Mesenteric fat pad (tissue), 1 donor: ENCODE data around the gene MAP6. TPM values are rescaled to one million over a fixed set of nuclear protein-coding genes. Genes with fewer than 3 reads are reported as not detected.

Experiments
- DNase-seq: peaks from one replicate; pipeline ENCODE4 v3.0.0-alpha.2; 2020; ENCODE audit warnings: low spot score
- total RNA-seq: library from RNA; stranded (reverse); fragmentation: NEBNext Ultra II Directional; extraction: Animal tissue kit (Norgen Biotek cat#: 25700); gene quantifications from one replicate; pipeline ENCODE4 v1.2.1, GENCODE V29; 2021
- donor health status: DM: yes; HTN: yes; CAD: no.

Gene MAP6
- total RNA-seq, 1 donor from 2014 or later = 4.8 TPM

DNA sequence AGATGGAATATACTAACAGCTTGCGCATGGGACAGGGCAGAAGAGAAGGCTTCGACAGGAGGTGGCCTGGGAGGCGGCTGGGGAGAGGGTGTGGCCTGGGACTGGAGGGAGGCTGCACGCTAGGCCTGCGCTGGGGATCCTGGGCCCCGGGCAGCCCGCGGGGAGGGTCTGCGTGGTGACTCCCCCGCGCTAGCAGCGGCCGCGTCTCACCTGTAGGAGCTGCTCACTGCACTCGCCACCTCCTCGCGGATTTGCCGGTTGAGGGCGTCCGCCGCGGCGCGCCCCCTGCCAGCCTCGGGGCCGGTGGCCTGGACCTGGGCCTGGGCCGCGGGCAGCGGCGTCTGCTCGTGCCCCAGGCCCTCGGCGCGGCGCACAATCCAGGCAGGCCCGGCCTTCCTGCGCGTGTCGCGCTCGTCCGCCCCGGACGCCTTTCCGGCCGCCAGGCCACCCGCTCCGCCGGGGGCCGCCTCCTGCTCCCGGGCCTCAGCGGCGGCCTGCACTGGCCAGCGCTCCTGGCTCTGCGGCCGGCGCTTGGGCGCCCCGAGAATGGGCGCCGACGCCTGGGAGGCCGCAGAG is 1.5 kb downstream of the MAP6 start:
- DNase-seq = no peak

DNA sequence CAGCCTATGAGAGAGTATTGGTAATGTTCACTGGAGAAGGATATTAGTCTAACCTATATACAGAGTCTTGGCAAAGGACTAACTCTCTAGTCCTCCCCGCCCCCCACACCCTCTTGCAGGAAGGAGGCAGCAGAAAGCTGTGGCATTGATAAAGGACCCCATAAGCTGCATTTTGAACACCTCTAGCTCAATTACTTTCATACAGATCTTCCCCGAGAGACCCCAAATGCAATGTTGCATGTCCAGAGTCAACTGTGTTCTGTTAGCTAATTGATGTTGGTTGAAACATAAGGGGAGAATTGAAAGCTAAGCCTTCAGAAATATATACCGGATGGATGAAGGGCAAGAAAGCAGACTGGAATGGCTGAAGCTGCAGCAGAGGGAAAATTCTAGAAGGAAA is 2.8 kb downstream of the MAP6 start:
- no peak for DNase-seq

DNA sequence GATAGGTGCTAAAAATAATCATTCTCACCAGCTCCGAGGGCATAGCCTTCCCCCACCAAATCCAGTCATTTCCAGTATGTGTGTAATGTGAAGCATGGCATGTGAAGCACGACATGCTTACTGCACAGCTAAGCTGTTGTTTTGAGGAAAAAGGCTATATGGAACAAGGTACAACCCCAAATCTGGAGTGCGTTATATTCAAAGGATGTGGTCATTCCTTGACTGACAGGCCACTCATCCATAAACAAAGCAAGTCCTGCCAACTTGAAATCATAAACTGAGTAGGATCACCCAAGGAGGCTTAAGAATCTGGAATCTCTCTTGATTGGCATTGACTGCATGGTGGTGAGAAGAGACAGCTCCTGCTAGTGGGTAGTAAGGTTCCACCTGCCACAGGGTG is 3.7 kb downstream of the MAP6 start:
- no peak for DNase-seq

DNA sequence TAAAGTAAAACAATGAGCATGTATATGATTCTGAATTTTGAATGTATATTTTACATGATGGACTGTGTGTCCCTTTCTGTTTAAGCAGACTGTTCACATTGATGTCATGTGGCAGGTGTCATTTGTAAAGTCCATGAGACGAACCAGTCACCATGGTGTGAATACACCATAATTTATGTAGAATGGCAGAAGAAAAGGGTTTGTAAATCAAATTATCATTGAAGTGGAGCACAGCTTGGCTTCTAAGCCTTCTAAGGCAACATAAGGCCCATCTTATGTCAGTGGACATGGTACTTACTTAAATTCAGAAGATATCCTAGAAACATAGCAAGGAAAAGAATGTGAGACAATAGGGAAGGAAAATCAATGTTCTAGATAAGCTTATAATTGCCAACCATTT is 4.4 kb downstream of the MAP6 start:
- DNase-seq = no peak

DNA sequence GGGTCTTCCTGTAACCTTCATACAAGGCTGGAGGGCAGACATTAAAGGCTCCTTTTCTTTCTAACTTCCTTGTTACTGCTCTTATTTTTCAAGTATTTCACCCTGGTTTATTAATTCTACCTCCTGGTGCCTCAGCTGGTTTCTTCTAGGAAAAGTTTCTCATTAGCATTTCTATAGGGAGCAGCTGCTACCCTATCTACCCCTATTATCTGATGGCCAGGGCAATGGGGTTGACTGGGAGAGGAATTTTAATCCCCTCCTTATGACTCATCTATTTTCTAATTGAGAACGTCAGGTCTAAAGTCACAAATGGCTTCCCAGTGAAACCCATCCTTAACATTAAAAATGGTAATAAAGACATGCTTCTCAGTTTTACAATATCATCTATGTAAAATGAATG is 5.0 kb downstream of the MAP6 start:
- DNase-seq = no peak

DNA sequence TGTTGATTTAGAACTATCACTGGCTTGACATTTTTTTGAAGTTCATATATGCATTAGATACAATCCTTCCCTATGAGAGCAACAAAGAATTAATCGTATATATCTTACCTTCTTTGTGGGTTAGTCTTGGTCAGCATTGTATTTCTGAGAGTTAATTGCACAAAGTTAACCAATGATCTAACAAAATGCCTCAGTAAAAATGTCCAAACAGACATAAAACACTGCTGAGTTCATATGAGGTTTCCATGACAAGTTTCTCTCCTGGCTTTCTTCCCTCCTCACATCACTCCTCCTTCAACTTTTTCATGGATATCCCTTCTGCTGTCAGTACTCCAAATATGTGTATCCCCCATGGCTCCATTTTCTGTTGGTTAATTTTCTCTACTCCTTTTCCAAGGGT is 9.0 kb downstream of the MAP6 start:
- DNase-seq = no peak

DNA sequence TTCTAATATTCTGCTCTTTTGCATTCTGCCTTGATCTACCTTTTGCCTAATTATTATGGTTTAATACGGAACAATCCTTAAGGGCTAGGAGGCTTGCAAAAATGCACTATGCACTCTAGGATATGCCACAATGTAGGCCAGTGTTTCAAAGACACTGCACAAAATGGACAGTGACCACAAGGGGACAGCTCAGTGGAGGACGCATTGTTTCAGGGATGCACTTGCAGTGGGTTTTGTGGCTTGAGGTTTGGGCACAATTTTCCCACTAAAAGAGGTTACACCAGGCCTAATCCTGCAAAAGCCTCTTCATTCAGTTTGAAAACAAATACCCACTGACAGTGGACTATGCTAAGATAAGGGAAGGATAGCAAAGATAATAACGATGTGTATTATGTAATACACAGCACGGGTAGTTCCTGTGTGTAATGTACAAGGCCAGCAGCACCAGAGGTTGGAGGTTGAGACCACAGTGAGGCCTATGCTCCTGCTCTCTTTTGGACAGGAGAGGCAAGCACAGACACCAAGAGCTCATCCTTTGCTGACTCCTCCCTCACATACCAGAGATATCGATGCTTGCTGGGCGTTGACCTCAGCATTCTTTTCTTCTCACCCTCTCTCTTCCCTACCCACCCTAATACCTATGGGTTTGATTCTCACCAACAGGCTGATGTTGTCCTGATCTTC is 12.7 kb downstream of the MAP6 start:
- DNase-seq = no peak

DNA sequence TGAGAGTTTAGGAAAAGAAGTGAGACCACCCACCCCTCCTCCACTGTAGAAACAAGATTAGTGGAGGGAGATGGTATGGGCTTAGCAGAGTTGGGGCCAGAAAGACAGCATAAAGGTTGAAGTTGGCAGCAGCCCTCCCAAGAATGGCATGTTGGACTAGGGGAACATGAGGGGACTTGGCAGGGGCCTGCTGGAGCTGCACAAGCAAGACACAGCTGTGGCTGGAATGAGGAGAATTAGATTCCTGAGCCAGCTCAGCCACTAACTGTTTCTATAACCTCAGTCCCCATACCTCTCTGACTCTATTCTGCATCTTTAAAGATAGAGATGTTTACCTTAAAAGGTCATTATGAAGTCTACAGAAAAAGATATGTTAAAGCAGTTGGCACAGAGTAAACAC is 13.2 kb downstream of the MAP6 start:
- no peak for DNase-seq

DNA sequence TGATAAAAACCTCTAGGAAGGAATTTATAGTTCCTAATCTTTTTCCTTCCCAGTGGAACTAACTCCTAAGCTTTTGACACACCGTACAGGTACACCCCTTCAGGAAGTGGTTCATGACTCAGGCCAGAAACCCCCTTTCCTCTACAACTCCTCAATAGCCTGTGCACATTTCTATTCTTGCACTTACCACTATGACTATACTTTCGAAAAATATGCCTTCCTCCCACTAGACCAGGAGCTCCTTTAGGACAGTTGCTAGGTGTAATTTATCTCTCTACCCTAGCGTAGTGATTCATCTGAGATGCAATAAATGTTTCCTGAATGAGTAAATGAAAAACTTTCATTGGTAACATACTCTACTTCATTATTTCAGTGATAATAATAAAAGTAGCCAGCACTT is 14.5 kb downstream of the MAP6 start:
- DNase-seq = no peak

DNA sequence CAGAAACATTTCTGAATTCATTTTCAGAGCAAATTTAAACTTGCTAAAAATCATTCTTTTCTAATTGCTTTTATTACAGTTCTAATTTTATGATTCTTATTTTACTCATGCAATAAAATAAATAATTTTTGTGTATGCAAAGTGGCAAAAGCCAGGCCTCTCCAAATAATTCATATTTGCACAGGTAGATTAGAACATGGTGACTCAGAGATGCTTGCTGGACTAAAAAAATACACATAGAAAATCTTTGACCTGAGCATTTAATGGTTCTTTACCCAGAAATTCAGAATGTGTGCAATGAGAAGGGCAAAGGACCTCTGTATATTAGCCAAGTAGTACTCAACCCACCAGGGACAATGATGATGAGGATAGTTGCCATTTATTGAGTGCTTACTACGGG is 15.3 kb downstream of the MAP6 start:
- DNase-seq = no peak

DNA sequence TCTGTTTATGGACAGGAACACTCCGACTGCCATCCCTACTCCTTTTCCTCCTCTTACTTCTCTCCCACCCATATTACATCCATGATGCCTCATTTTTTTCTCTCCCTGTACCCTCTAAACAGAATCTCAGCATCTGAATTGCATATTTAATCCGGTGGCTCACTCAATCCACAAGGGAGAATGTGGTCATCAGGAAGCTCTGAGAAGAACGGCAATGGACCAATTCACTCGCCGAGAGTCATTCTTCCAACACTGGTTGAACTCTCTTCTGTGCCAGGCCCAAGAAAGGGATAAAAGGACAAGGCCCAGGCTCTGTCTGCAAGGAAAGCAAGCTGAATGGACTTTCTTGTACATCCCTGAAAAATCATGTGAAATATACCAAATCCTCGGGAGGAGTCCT is 15.9 kb downstream of the MAP6 start:
- no peak for DNase-seq

DNA sequence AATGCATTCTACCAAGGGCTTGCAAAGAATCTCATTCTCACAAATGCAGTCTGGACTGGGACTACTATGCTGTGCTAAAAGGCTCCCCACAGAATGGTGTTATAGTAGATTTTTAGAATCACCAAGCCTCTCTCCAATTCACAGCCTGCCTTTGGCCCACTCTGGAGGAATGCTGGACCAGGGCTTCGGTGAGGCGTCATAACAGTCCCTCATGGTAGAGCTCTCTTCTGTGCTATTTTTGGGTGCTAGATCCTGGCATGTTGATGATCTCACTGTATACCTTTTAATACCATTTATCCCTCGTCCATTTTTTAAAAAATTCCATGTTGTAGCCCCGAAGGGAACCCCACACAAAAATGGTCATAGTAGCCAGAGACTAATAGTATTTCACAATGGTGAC is 17.6 kb downstream of the MAP6 start:
- no peak for DNase-seq

DNA sequence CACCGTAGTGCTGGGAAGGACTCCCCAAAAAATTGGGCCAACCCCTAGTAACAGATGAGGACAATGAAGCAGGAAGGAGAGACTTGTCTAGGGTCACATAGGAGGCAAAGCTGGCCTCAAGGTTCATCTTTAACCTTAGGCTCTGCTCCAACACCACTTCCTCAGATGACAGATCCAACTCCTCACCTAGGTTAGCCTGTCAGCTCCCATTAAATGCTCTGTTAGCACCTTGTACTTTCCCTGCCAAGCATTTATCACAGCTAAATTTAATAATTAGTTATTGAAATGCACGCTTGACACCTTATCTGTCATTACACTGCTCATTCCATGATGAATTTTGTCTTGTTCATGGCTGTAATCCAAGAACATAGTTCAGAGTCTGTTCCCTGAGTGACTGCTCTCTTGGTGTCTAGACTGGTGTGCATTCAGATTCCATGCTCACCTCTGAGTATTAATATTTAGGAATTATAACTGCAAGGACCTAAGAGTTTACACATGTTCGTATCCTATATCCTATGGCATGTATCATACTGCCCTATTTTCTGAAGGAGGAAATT is 18.6 kb downstream of the MAP6 start:
- no peak for DNase-seq

DNA sequence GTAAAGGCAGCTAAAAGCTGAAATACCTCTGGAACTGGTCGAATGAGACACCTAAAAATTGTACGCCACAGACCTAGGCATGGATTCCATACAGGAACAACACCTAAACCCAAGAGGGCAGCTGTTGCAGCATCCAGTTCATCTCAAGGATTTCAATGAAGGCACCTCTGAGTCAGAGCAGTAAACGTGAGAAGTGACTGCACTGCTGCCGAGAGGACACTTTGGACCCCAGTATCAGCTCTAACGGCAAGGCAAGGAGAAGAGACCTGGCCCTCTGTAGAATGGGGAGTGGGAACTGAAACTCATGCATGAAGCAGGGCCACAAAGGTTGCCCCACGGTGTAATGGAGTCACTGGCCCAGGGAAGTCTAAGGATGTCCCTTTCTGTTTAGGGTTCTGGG is 23.9 kb downstream of the MAP6 start:
- no peak for DNase-seq

DNA sequence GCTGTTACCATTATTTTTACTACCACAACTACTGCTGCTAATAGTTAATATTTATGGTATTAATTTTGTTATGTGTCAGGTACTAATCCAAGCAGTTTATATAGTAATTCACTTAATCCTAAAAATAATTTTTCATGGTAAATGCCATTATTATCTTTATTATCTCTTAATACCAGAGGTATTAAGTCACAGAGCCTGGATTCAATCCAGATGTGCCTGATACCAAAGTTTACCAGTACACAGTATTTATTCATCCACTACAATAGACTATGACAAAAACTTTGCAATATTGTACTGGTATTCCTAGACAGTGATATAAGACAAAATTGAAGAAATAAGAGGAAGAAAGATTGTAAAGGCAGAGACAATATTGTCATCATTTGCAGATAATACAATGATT is 24.5 kb downstream of the MAP6 start:
- no peak for DNase-seq

DNA sequence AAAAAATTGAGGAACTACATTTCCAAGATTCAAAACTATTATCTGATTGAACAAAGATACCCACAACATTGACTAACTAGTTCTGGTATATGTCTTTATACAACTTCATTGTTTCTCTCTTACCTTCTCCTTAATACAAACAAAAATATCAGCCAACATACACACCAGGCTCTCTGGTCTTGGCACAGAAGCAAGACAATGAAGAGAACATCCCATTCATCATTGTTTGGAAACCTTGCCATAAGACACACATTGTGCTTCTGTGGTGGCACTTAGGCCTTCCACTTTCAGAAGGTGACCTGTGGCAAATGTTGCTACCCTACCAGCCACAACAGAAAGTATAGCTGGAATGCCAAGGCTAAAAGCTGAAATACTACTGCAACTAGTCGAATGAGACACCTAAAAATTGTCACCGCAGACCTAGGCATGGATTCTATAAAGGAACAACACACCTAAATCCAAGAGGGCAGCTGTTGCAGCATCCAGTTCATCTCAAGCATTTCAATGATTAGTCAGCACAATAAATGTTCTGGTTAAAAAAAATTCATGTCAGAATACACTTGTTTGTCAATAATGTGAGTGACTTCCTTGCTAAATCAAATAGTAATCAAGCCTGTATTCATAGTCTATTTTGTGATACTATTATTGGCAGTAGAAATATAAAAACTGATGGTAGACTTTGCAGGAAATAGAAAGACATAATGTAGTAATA is 26.3 kb downstream of the MAP6 start:
- DNase-seq = no peak

DNA sequence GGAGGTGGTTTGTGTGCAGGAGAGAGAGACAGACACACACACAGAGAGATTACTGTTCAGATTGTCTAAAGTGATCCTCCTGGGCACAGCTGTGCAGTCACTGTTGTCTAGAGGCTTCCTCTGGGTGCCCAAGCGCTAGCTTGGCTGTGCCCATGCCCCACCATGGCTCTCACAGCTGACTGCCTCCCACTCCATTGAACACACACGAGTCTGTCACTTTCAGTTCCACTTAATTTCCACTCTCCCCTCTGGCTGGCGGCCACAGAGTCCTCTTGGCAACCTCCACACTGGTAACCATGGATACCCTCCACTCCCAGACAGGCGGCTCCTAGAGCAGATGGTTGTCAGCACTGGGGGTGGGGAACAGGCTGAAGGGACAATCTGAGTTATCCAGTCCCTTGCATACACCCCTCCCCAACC is 29.1 kb downstream of the MAP6 start:
- no peak for DNase-seq

DNA sequence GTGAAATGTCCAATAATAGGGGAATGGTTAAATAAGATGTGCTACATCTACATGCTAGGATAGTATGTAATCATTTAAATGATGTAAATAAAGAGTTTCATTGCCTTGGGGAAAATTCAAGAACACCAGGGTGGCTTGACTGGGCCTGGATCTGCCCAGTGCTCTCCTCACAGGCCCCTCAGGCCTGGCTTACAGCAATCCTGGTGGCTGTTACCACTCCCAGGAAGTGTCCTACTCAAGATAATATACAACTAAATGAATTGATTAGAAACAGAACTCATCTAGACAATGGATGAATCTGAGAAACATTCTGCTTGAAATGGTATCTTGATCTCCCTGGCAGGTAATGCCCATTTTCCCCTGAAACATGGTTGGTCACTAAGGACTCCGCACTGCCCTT is 30.8 kb downstream of the MAP6 start:
- DNase-seq = no peak

DNA sequence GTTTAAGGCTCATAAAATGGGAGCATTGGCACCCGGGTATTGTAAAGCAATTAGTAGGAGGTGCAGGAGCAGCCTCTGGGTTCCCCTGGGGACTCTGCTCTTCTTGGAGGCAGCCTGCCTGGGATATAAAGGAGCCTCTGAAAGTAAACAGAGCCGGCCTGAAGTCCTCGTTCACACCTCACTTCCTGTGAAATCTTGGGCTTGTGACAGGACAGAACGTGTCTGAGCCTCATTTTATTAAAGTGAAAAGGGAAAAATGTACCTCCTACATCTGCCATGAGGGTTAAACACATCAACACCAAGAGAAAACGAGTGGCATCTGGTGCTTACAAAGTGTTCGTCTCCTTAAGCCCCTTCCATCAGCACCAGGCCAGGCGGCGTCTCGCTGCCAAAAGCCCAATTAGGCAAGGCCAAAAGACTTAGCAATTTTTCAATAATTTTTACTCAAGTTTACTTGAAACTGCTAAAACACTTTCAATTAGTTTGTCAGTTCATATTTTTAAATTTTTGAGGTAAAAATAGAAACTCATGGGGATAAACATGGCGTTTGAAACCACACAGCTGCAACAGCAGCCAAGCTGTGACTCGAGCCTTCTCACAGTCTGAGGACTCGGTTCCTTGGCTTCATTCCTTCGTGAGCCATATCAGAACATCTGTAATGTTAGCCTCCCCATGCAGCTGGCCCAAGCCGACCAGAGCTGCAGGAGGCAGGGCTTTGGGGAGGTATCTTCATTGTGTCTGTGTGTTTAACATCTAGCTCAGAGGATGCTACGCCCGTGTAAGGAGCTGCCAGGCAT is 33.6 kb downstream of the MAP6 start:
- no peak for DNase-seq

DNA sequence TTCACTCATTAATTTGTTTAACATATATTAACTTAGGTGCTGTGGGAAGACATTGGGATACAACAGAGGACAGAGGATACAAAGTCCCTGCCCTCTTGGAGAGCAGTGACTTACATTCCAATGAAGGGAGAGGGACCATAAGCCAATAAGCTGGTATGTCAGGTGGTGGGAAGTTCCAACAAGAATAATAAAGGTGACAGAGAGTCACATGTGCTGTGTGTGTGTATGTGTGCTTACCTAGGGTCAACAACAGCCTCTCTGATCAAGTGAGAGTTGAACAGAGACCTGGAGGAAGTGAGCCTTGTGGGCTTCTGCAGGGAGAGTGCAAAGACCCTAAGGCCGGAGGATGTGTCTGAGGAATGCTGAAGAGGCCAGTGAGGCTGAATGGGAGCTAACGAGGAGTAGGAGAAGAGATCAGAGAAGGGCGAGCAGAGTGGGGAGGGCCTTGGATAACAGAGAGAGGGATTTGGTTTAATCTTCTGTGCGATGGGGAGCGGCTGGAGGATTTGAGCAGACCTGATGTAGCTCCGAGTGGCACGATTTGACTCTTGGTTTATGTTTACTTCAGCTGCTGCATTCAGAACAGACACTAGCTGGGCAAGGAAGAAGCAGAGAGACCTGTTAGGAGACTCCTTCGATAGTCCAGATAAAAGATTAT is 35.3 kb downstream of the MAP6 start:
- no peak for DNase-seq

DNA sequence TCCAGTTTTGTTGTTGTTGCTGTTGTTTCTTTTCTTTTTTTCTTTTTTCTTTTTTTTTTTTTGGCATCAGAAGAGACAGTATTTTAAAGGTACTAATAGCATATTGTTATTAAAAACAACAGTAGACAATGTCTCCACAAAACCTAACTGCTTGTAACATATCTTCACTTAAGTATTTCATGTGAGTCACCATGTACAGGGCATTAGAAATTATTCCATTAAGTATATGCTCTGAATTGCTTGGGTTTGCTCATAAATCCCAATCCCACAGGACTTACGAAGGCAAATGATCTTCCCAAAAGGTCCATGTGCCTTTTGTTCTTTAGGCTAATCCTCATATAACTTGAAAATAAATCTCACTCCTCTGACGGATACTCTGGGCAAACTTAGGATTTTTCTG is 35.9 kb downstream of the MAP6 start:
- no peak for DNase-seq
